HG03097 (cell line): ENCODE data around the gene BYSL.

Experiments used
- ATAC-seq: cut with Tn5 transposase; IDR thresholded peaks from one replicate; pipeline ENCODE4 v1.9.1; 2021; ENCODE audit not compliant: unreplicated experiment, low FRiP score

BYSL gene

GRCh38 chr6:41972826-41973225 lies 51.5 kb downstream of the BYSL start:
- no peak for ATAC-seq

- no peak for ATAC-seq
These were observed 53.1 kb downstream of the BYSL start for GRCh38 chr6:41974281-41974825.

- no peak for ATAC-seq
These were observed 54.0 kb downstream of the BYSL start for GRCh38 chr6:41975276-41975675.

- ATAC-seq: no peak
These were observed 55.6 kb downstream of the BYSL start for GRCh38 chr6:41976794-41977484.
